B cell (primary cell): ENCODE measurements around the gene RIPOR2. TPM values are rescaled to one million over a fixed set of nuclear protein-coding genes. Genes with fewer than 3 reads are reported as not detected.

Source experiments
- ATAC-seq: fragments of 200-7000 bp; cut with Tn5 transposase; one replicate; pipeline ENCODE4 v1.10.0; 2021; ENCODE audit warnings: low read depth, mild to moderate bottlenecking, moderate number of reproducible peaks, moderate library complexity
- CTCF ChIA-PET: fragments of 350-600 bp; sonication (Branson Sonifier 250); formaldehyde crosslinking; loops from one replicate; lab custom pipeline; 2021; ENCODE audit warnings: antibody characterized with exemption, inconsistent platforms; lab: Charles Lee
- POLR2A ChIA-PET: fragments of 350-600 bp; sonication (Branson Sonifier 250); formaldehyde crosslinking; loops from one replicate; lab custom pipeline; 2021; ENCODE audit warnings: antibody characterized with exemption; lab: Charles Lee
- DNase-seq: peaks from one replicate; pipeline ENCODE4 v3.0.0; 2013
- H2AFZ ChIP-seq: 2 replicates; pipeline ENCODE4 v1.6.1; 2012; ENCODE audit warnings: mild to moderate bottlenecking, low read depth, low read length; ENCODE audit not compliant: insufficient read depth, poor library complexity, severe bottlenecking
- H3K27ac ChIP-seq, 2 donors: 1 replicate in 1 of 2; 2 replicates in 1 of 2; pipeline ENCODE4 v1.5.1; 2012 to 2013; ENCODE audit warnings: low read length in 2 of 2, mild to moderate bottlenecking in 2 of 2, moderate library complexity in 1 of 2
- H3K27me3 ChIP-seq, 4 experiments: fragments of 200-600 bp in 1 of 4; sonication (generic) in 1 of 4; replicated peaks in 1 of 4; 1 replicate in 2 of 4; 2 replicates in 2 of 4; pipeline versions ENCODE4 v1.6.1 to v1.7.0; 2013 to 2016; ENCODE audit warnings: low read length in 3 of 4, mild to moderate bottlenecking in 2 of 4, mixed read lengths in 1 of 4, moderate library complexity in 1 of 4; ENCODE audit not compliant: insufficient read depth in 4 of 4, control insufficient read depth in 3 of 4; ENCODE audit errors: control extremely low read depth in 1 of 4
- H3K36me3 ChIP-seq, 2 experiments: replicated peaks in 1 of 2; 1 replicate in 1 of 2; 2 replicates in 1 of 2; pipeline versions ENCODE4 v1.6.1 to v1.7.1; 2013; ENCODE audit warnings: low read length in 1 of 2; ENCODE audit not compliant: insufficient read depth in 2 of 2, control insufficient read depth in 1 of 2; ENCODE audit errors: control extremely low read depth in 1 of 2, extremely low read depth in 1 of 2
- H3K4me1 ChIP-seq, 2 donors: fragments of 200-600 bp in 1 of 2; sonication (generic) in 1 of 2; 1 replicate in 1 of 2; 2 replicates in 1 of 2; pipeline versions ENCODE4 v1.5.1 to v1.6.1; 2013 to 2017; ENCODE audit warnings: low read length in 2 of 2; ENCODE audit not compliant: control insufficient read depth in 2 of 2, insufficient read depth in 2 of 2
- H3K4me2 ChIP-seq: replicated peaks from 2 replicates; pipeline ENCODE3; 2012; ENCODE audit warnings: mild to moderate bottlenecking, low read depth, low read length; ENCODE audit not compliant: poor library complexity, severe bottlenecking
- H3K4me3 ChIP-seq, 5 experiments: fragments of 200-600 bp in 1 of 5; sonication (generic) in 1 of 5; 1 replicate in 3 of 5; 2 replicates in 2 of 5; pipeline versions ENCODE4 v1.5.1 to v1.7.0; 2011 to 2016; ENCODE audit warnings: low read length in 4 of 5, mild to moderate bottlenecking in 4 of 5, low read depth in 2 of 5, control low read depth in 1 of 5, moderate library complexity in 1 of 5; ENCODE audit not compliant: insufficient read depth in 1 of 5; ENCODE audit errors: control extremely low read depth in 1 of 5, extremely low read depth in 1 of 5
- H3K79me2 ChIP-seq: fragments of 200-600 bp; sonication (generic); one replicate; pipeline ENCODE4 v1.6.0; 2016; ENCODE audit warnings: low read length; ENCODE audit not compliant: control insufficient read depth, insufficient read depth
- H3K9ac ChIP-seq: fragments of 200-600 bp; sonication (generic); 2 replicates; pipeline ENCODE4 v1.6.1; 2017; ENCODE audit warnings: mild to moderate bottlenecking, low read length, moderate library complexity
- H3K9me3 ChIP-seq, 3 donors: one replicate each; pipeline versions ENCODE4 v1.6.1 to v1.7.1; 2013; ENCODE audit warnings: low read length in 2 of 3; ENCODE audit not compliant: control insufficient read depth in 2 of 3, insufficient read depth in 1 of 3; ENCODE audit errors: control extremely low read depth in 1 of 3
- H4K20me1 ChIP-seq: 2 replicates; pipeline ENCODE4 v1.6.0; 2012; ENCODE audit warnings: mild to moderate bottlenecking, low read length; ENCODE audit not compliant: insufficient read depth, control insufficient read depth, poor library complexity, severe bottlenecking
- H3K27ac Mint-ChIP-seq: one replicate; pipeline ENCODE4 v1.8.0; 2021; ENCODE audit warnings: mixed read lengths
- H3K27me3 Mint-ChIP-seq: one replicate; pipeline ENCODE4 v1.8.0; 2021; ENCODE audit warnings: mixed read lengths
- H3K4me1 Mint-ChIP-seq: one replicate; pipeline ENCODE4 v1.8.0; 2021; ENCODE audit warnings: mixed read lengths
- H3K4me3 Mint-ChIP-seq: one replicate; pipeline ENCODE4 v1.8.0; 2021; ENCODE audit warnings: mixed read lengths
- H3K9me3 Mint-ChIP-seq: one replicate; pipeline ENCODE4 v1.8.0; 2022; ENCODE audit warnings: mixed read lengths; ENCODE audit not compliant: insufficient read depth
- CTCF ChIP-seq: fragments of 200-600 bp; IDR thresholded peaks from one replicate; pipeline ENCODE4 v1.8.0; 2022; ENCODE audit warnings: antibody characterized with exemption, mild to moderate bottlenecking
- EZH2 ChIP-seq: IDR thresholded peaks from 2 replicates; pipeline ENCODE4 v1.6.1; 2012; ENCODE audit warnings: borderline replicate concordance, low read depth, mild to moderate bottlenecking, moderate library complexity, low read length; ENCODE audit not compliant: insufficient read depth, poor library complexity, severe bottlenecking
- WGBS: methylation state at CpG from one replicate; pipeline ENCODE4 v1.1.5; 2013; ENCODE audit warnings: missing lambda C conversion rate; ENCODE audit not compliant: insufficient coverage; 5-methylcytosine and 5-hydroxymethylcytosine counted together
- intact Hi-C: fragments of 100-400 bp; cut with micrococcal nuclease; formaldehyde crosslinking; loops from one replicate; pipeline ENCODE4 v1.10.0; 2022
- polyA plus RNA-seq: library from polyadenylated mRNA; depleted of rRNA; stranded (reverse); fragments of >200 nt; gene quantifications from 2 replicates; pipeline ENCODE4 v1.2.3, GENCODE V29; 2012
- total RNA-seq, 2 donors: library from RNA; stranded (reverse); fragments of 120-200 nt in 1 of 2; gene quantifications; 1 replicate in 1 of 2; 2 replicates in 1 of 2; pipeline versions ENCODE4 v1.2.3 to v1.2.4, GENCODE V29; 2013 to 2022

RIPOR2 gene
- total and polyA plus RNA-seq, 2 donors (not counting 1 experiment from before 2014, with no cell fraction given) = 300 to 430 TPM

- no peaks in the 10 kb centered on the region for H3K27me3 Mint-ChIP-seq
- DNase-seq (no peak), ATAC-seq (no peak)
- Histone ChIP-seq H3K4me2 (no peak overlapping the region), H3K9ac (no peak overlapping the region), H3K4me1 (peaks cover 29 to 45% of the 10 kb centered on the region in 2 donors), H3K27me3 (no peaks in the 10 kb centered on the region), H3K4me3 (no peak overlapping the region), H4K20me1 (no peaks in the 10 kb centered on the region), H3K79me2 (peaks cover 96% of the 10 kb centered on the region), H3K9me3 (no peaks in the 10 kb centered on the region), H3K27ac (no peak overlapping the region), H2AFZ (no peak overlapping the region), H3K36me3 (no peaks in the 10 kb centered on the region)
- CTCF ChIA-PET = interaction anchor here (1.1 to 4.6 kb wide), 3 partner anchors 14 to 52 kb away, joined by 3 to 18 read pairs (median 4); no protein-coding TSS in a partner anchor
- POLR2A ChIA-PET = no interaction called here
- no CpG with 5 or more reads among the region's 2 CpGs for WGBS
- peak overlapping the region; percentile 53 for H3K27ac Mint-ChIP-seq
- TF ChIP-seq CTCF (no peak), EZH2 (no peak)
- intact Hi-C loops = no loop called here
- no peaks in the 10 kb centered on the region for H3K9me3 Mint-ChIP-seq
- no peak overlapping the region for H3K4me3 Mint-ChIP-seq
- peaks cover 64% of the 10 kb centered on the region for H3K4me1 Mint-ChIP-seq
These were observed 49.6 kb upstream of the RIPOR2 start for GRCh38 chr6:24985323-24985722.

DNA sequence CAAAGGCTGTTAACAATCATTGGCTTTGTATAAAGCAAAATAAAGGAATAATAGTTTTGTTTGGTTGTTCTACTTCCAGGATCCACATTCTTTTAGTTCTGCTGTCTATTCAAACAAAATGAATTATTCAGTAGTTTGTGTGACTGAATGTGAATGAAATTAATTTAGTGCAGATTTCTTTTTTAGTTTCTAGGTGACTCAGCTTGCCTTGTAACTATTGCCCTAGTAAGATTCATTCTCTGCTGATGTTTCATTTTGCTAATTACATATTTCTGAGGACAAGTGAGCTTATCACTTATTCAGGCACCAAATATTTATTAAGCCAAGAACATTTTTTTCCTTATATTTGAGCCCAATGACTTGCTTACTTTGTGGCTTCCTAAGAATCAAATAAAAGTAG lies 46.5 kb upstream of the RIPOR2 start:
- no peak overlapping the region for H2AFZ ChIP-seq
- no peak overlapping the region for H3K9ac ChIP-seq
- DNase-seq = no peak
- peaks cover 67% of the 10 kb centered on the region for H3K4me1 Mint-ChIP-seq
- H3K27me3 Mint-ChIP-seq = no peaks in the 10 kb centered on the region
- peaks cover 93% of the 10 kb centered on the region for H3K79me2 ChIP-seq
- ChIA-PET CTCF (interaction anchor here (0.8 to 4.6 kb wide), 6 partner anchors 9 to 126 kb away, joined by 3 to 30 read pairs (median 3); no protein-coding TSS in a partner anchor), POLR2A (interaction anchor here (1.2 kb wide), 1 partner anchor 84 kb away, joined by 3 read pairs; no protein-coding TSS in a partner anchor)
- no peak overlapping the region for H3K4me3 Mint-ChIP-seq
- H3K9me3 Mint-ChIP-seq = no peaks in the 10 kb centered on the region
- no peaks in the 10 kb centered on the region for H3K27me3 ChIP-seq
- TF ChIP-seq EZH2 (no peak), CTCF (no peak)
- no peak overlapping the region for H3K4me2 ChIP-seq
- no peak overlapping the region for H3K27ac ChIP-seq
- no peak overlapping the region for H3K4me3 ChIP-seq
- no peaks in the 10 kb centered on the region for H4K20me1 ChIP-seq
- no peaks in the 10 kb centered on the region for H3K36me3 ChIP-seq
- H3K27ac Mint-ChIP-seq = no peak overlapping the region
- intact Hi-C loops = no loop called here
- ATAC-seq = no peak
- H3K9me3 ChIP-seq = no peaks in the 10 kb centered on the region
- H3K4me1 ChIP-seq = peaks cover 23 to 31% of the 10 kb centered on the region in 2 donors
